Activated naive CD8-positive, alpha-beta T cell treated with anti-CD3 and anti-CD28 coated beads for 36 hours (primary cell): ENCODE results near the gene TNFRSF25. TPM values are rescaled to one million over a fixed set of nuclear protein-coding genes. Genes with fewer than 3 reads are reported as not detected.

Experiments used
- DNase-seq: peaks from one replicate; pipeline ENCODE4 v3.0.0; 2021
- H3K27ac Mint-ChIP-seq: one replicate; pipeline ENCODE4 v1.8.0; 2022; ENCODE audit warnings: mild to moderate bottlenecking, moderate library complexity, mixed read lengths
- H3K27me3 Mint-ChIP-seq: one replicate; pipeline ENCODE4 v1.8.0; 2022; ENCODE audit warnings: mild to moderate bottlenecking, mixed read lengths
- H3K36me3 Mint-ChIP-seq: one replicate; pipeline ENCODE4 v1.8.0; 2021; ENCODE audit warnings: mild to moderate bottlenecking, mixed read lengths
- H3K4me1 Mint-ChIP-seq: one replicate; pipeline ENCODE4 v1.8.0; 2021; ENCODE audit warnings: mixed read lengths
- H3K4me3 Mint-ChIP-seq: one replicate; pipeline ENCODE4 v1.8.0; 2022; ENCODE audit warnings: mild to moderate bottlenecking, moderate library complexity, mixed read lengths
- H3K9me3 Mint-ChIP-seq: one replicate; pipeline ENCODE4 v1.8.0; 2022; ENCODE audit warnings: mixed read lengths
- total RNA-seq, 2 experiments: library from RNA; stranded (reverse); gene quantifications; one replicate each; pipeline ENCODE4 v1.2.3, GENCODE V29; 2021

Gene TNFRSF25, protein sequence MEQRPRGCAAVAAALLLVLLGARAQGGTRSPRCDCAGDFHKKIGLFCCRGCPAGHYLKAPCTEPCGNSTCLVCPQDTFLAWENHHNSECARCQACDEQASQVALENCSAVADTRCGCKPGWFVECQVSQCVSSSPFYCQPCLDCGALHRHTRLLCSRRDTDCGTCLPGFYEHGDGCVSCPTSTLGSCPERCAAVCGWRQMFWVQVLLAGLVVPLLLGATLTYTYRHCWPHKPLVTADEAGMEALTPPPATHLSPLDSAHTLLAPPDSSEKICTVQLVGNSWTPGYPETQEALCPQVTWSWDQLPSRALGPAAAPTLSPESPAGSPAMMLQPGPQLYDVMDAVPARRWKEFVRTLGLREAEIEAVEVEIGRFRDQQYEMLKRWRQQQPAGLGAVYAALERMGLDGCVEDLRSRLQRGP
- total RNA-seq, result 10 to 100 TPM; 64.7 to 67.8 TPM

DNA sequence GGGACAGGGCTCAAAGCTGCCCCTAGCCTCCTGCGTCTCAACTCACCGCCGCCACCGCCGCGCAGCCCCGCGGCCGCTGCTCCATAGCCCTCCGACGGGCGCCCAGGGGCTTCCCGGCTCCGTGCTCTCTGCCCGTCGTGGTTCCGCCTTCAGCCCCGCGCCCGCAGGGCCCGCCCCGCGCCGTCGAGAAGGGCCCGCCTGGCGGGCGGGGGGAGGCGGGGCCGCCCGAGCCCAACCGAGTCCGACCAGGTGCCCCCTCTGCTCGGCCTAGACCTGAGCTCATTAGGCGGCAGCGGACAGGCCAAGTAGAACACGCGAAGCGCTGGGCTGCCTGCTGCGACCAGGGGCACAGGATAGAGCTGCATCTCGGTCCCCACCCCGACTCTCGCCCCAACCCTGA is at the start of gene TNFRSF25:
TSS of gene TNFRSF25 (minus strand) at position 151 of the 400 bp plus-strand sequence. CDS start at position 85, 66 bp downstream.
- H3K27ac Mint-ChIP-seq, result peak within 1 kb of the TSS; percentile 88
- H3K4me1 Mint-ChIP-seq, result peaks cover 30% of the 10 kb centered on the region
- H3K9me3 Mint-ChIP-seq, result no peaks in the 10 kb centered on the region
- peaks cover 25% of the 10 kb centered on the region for H3K36me3 Mint-ChIP-seq
- DNase-seq, result peak; percentile 75
- H3K4me3 Mint-ChIP-seq, result peak within 1 kb of the TSS; percentile 79
- no peaks in the 10 kb centered on the region for H3K27me3 Mint-ChIP-seq

DNA sequence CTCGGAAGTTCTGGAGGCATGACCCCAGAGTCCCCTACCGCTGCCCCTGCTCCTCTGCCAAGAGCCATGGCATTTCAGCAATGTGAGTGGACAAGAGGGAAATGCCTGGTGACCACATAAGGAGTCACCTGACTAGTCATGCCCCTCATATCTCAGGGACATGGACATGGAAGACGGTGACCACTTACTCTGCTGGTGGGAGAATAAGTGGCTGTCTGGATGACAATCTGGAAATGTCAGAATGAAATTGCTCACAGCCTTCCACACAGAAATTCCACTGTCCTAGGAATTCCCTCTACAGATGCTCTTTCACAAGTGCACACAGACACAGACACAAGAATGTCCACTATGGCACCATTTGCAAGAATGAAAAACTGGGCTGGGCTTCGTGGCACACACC is 49.8 kb upstream of the TNFRSF25 start:
- H3K27ac Mint-ChIP-seq, result no peak overlapping the region
- no peaks in the 10 kb centered on the region for H3K4me1 Mint-ChIP-seq
- H3K9me3 Mint-ChIP-seq, result no peaks in the 10 kb centered on the region
- H3K4me3 Mint-ChIP-seq, result no peak overlapping the region
- no peaks in the 10 kb centered on the region for H3K27me3 Mint-ChIP-seq
- no peak for DNase-seq
- no peaks in the 10 kb centered on the region for H3K36me3 Mint-ChIP-seq

DNA sequence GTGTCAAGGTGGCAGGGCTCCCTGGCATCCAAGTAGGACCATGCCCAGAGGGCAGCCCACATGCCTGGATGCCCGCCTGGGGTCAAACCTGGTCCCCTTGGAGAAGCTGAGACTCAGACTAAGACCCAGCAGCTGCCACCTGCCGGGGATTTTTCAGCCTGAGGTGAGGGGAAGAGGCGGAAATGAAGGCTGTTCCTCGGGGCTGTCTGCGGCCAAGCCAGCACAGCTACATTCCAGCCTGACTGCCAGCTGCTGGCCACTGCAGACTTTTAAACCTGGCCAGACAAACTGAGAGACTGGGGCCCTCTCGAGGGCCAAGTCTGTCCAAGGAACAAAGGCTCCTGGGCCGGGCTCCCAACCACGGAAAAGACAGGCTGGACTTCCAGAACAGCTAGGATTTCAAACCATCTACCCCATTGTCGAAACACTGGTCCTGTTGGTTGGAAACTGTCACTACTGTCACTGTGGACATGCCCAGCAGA is 47.4 kb upstream of the TNFRSF25 start:
- no peaks in the 10 kb centered on the region for H3K36me3 Mint-ChIP-seq

DNA sequence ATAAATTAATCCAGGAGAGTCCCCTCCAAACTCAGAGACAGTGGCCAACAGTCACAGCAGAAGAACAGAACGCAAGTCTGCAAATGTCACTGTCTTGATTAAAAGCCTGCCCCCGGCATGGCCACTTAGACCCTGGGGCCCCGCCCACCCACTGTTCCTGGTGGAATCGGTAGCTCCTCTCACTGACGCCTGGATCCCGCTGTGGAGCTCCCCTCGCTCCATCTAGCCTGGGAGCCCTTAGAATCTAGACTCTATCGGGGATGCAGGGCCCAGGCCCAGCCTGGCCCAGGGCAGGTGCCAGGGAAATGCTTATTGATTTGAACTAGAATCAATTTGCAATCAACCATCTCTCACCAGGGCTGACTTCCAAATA is 46.9 kb upstream of the TNFRSF25 start:
- Mint-ChIP-seq H3K27me3 (no peaks in the 10 kb centered on the region), H3K9me3 (no peaks in the 10 kb centered on the region), H3K4me1 (no peaks in the 10 kb centered on the region), H3K36me3 (no peaks in the 10 kb centered on the region), H3K4me3 (no peak overlapping the region), H3K27ac (no peak overlapping the region)
- no peak for DNase-seq

More for the DNA sequence above, 47.4 kb upstream of the TNFRSF25 start:
- H3K9me3 Mint-ChIP-seq, result no peaks in the 10 kb centered on the region
- no peak overlapping the region for H3K27ac Mint-ChIP-seq
- H3K4me1 Mint-ChIP-seq, result no peaks in the 10 kb centered on the region
- no peak overlapping the region for H3K4me3 Mint-ChIP-seq
- DNase-seq, result no peak
- no peaks in the 10 kb centered on the region for H3K27me3 Mint-ChIP-seq

DNA sequence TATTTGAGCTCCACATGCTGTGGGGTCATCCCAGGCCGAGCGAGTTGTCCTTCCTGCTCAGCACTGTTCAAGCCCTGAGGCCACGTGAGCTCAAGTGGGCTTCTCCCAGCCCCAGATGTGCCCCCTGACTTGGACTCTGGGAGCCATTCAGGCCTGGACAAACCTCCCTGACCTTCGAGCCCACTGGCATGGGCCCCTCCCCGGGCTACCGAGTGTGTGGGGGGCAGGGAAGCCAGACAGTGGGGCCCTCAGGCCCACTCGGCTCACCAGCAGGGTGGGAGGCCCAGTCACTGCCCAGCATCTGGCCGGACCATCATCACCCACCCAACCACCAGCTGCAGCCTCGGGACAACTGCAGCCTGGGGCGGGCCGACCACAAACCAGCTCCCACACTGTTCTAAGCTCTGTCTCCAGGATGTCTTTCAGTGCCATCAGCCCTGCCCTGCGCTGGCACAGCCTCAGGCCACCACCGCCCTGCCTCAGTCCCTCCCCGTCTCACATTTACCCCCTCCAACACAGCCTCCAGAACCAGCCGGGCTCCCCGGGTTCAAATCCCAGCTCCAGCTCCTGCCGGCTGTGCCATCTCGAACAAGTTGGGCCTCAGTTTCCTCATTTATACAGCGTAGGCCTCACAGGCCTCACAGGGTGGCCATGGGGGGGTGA is 46.4 kb upstream of the TNFRSF25 start:
- DNase-seq, result no peak
- H3K27ac Mint-ChIP-seq, result no peak overlapping the region
- no peaks in the 10 kb centered on the region for H3K4me1 Mint-ChIP-seq
- no peaks in the 10 kb centered on the region for H3K9me3 Mint-ChIP-seq
- no peak overlapping the region for H3K4me3 Mint-ChIP-seq
- no peaks in the 10 kb centered on the region for H3K36me3 Mint-ChIP-seq
- no peaks in the 10 kb centered on the region for H3K27me3 Mint-ChIP-seq

DNA sequence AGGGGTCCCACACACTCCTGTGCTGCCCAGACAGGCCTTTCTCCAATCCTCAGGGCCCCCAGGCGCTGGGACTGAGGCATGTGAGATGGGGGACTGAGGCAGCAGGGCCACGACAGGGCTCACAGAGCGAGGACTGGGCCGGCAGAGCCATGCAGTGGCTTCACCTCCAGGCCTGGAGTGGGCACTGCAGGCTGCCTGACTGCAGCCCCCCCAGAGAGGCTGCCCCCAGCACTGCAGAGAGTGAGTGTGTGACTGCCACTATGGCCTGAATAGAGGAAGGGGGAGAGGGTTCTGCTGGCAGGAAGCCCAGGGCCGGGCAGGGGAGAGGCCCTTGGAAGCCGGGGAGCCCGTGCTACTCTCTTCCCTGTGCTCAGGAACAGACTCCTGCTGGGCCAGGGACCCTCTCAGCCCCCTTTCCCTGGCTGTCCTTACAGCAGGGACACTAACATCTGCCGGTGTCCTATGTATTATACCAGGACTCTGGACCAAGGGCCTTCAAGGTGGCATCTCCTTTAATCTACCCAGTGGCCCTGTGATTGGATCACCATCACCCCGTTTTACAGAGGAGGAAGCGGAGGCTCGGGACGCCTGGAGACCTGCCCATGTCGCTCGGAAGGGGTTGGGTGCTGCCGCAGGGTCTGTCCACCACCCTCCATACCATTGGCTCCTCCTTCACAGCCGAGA is 45.7 kb upstream of the TNFRSF25 start:
- Mint-ChIP-seq H3K9me3 (no peaks in the 10 kb centered on the region), H3K36me3 (no peaks in the 10 kb centered on the region), H3K27me3 (no peaks in the 10 kb centered on the region), H3K4me3 (no peak overlapping the region), H3K4me1 (no peaks in the 10 kb centered on the region), H3K27ac (no peak overlapping the region)
- DNase-seq, result no peak

DNA sequence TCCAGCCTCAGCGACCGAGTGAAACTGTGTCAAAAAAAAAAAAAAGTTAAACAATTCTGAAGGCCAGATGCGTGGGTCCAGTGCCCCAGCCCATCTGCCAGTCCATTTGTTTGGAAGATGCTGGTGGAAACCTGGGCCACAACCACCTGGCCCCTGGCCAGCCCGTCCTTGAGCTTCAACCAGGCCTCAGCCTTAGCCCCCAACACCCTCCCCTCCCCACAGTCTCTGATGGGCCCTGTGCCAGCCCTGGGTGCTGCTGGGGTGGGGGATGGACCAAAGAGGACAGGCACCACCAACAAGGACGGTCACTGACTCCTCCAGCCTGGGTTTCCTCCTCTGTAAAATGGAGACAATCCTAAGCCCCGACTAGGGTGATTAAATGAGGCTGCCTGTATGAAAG is 45.1 kb upstream of the TNFRSF25 start:
- Mint-ChIP-seq H3K27me3 (no peaks in the 10 kb centered on the region), H3K36me3 (no peaks in the 10 kb centered on the region), H3K4me1 (no peaks in the 10 kb centered on the region), H3K4me3 (no peak overlapping the region), H3K27ac (no peak overlapping the region), H3K9me3 (no peaks in the 10 kb centered on the region)
- DNase-seq, result no peak

DNA sequence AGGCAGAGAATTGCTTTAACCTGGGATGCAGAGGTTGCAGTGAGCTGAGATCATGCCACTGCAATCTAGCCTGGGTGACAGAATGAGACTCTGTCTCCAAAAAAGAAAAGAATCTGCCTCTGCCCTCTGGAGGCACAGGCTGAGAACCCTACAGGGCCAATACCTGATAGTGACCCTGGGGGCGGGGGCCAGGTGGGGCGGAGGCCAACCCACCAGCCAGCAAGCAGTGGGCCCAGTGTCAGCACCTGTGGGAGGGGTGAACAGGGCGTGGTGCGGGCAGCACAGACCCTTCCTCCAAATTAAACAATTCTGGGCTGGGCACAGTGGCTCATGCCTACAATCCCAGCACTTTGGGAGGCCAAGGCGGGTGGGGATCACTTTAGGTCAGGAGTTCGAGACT is 44.5 kb upstream of the TNFRSF25 start:
- Mint-ChIP-seq H3K4me1 (no peaks in the 10 kb centered on the region), H3K27me3 (peaks cover under 1% of the 10 kb centered on the region), H3K36me3 (no peaks in the 10 kb centered on the region), H3K9me3 (no peaks in the 10 kb centered on the region), H3K27ac (no peak overlapping the region), H3K4me3 (no peak overlapping the region)
- no peak for DNase-seq

DNA sequence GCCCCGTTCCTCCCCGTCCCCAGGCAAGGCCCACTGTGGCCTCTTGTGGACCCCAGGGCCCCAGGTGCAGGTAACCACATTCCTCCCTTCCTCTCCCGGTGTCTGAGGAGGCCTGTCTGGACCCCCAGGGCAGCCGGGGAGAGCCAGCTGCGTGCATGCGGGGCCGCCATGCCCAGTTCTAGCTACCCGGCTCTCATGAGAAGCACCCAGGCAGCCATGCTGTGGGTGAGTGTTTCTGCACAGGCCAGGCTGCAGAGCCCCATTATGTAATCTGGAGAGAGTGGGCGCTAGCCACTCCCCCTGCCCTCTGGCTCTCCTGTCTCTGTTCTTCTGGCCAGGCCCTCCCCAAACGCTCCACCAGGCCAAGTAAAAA is 43.9 kb upstream of the TNFRSF25 start:
- no peaks in the 10 kb centered on the region for H3K9me3 Mint-ChIP-seq

DNA sequence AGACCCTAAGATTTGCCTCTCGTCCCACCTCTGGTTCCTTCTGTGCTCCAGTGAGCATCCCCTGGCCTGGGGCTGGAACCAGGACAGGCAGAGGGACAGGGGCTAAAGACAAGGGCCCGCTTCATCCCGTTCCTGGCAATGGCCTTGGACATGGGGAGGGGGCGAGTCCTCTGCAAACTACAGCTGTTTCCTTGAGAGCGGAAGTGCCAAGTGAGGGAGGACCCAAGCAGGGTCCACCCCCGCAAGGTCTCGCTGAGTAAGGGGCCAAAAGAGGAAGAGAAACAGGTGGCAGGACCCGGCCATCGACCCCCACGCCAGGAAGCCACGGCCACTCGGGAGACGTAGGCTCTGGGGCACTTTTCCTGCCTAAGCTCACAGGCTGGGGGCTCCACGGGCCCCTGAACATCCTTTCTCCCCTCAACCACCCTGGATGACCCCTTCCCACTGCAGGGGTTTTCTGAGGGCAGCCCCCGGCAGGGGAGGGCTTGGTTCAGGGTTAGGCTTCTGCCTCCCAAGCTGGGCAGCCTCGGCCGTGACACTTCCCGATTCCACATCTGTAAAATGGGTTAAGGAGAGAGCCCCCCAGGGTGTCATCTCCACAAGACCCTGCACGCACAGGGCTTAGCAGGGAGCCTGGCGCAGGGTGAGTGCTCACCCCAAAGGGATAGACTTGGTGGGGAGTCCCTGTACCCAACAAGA is 43.4 kb upstream of the TNFRSF25 start:
- Mint-ChIP-seq H3K27ac (no peak overlapping the region), H3K36me3 (no peaks in the 10 kb centered on the region), H3K4me3 (no peak overlapping the region), H3K9me3 (no peaks in the 10 kb centered on the region), H3K4me1 (no peaks in the 10 kb centered on the region), H3K27me3 (peaks cover 4% of the 10 kb centered on the region)
- no peak for DNase-seq

More for the DNA sequence above, 43.9 kb upstream of the TNFRSF25 start:
- no peaks in the 10 kb centered on the region for H3K4me1 Mint-ChIP-seq
- peaks cover 4% of the 10 kb centered on the region for H3K27me3 Mint-ChIP-seq
- no peaks in the 10 kb centered on the region for H3K36me3 Mint-ChIP-seq
- DNase-seq, result no peak
- no peak overlapping the region for H3K4me3 Mint-ChIP-seq
- no peak overlapping the region for H3K27ac Mint-ChIP-seq

DNA sequence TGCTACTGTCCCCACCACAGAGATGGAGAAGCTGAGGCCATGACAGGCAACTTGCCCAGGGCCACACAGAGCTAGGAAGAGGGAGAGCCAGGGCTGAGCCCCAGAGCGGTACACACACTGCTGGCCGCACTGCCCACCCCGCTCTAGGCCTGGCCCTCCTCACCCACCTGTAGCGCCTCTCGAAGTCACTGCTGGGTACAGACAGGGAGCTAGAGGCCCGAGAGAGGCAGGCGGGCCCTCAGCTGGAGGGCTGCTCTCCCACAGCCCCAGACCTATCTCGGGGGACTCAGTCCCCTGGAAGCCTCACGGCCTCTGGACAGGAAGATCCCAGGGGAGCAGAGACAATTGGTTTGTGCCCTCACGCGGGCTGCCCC is 42.8 kb upstream of the TNFRSF25 start:
- Mint-ChIP-seq H3K36me3 (no peaks in the 10 kb centered on the region), H3K4me3 (no peak overlapping the region), H3K4me1 (no peaks in the 10 kb centered on the region), H3K27me3 (peaks cover 4% of the 10 kb centered on the region), H3K27ac (no peak overlapping the region), H3K9me3 (no peaks in the 10 kb centered on the region)
- no peak for DNase-seq

DNA sequence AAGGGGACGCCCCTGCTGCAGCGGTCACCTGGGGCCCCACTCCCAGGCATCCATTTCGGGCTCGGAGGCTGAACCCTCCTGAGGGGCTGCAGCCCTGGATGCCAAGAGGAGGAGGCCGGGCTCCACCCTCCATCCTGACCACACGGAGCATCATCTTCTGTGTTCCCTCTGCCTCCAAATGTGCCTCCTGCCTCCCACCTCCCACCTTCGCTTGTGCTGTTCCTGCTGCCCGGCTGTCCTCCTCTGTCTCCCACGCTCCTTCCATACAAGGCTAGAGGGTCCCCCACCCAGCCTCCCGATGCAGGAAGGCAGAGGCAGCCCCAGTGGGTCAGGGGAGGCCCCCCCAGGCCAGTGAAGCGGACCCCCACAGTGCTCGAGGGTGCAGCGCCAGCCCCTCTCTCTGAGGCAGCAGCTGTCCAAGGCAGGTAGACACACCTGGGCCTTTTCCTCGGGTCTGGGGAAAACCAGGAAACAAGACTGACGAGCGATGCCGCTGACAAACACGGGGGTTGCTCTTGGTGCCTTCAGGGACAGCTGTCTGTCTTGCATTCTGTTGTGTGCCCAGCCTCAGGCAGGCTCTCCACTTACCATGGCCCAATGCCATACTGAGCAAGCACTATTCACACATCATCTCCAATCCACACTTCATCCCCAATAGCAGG is 42.3 kb upstream of the TNFRSF25 start:
- Mint-ChIP-seq H3K36me3 (no peaks in the 10 kb centered on the region), H3K4me3 (no peak overlapping the region), H3K9me3 (no peaks in the 10 kb centered on the region), H3K4me1 (no peaks in the 10 kb centered on the region), H3K27ac (no peak overlapping the region), H3K27me3 (peaks cover 4% of the 10 kb centered on the region)
- DNase-seq, result no peak

DNA sequence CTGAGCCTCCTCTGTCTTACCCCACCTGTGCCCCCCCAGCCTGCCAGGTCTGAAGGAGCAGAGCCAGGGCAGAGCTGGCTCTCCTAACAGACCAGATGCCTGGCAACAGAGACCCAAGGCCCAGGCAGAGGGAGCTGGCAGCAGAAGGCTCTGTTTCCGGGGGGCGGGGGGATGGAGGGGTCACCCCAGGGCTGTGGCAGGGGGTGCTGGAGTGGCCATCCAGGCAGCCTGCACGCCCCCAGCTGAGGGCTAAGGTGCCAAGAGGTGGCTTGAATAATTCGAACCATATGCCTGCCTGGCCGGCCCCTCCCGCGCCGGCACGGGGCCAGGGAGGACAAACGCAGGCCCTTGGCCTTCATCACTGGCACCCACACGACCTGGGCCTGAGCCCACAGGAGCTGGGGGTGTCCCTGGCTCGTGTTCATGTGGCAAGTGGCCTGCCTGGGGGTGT is 41.5 kb upstream of the TNFRSF25 start:
- H3K27ac Mint-ChIP-seq, result no peak overlapping the region
- H3K9me3 Mint-ChIP-seq, result no peaks in the 10 kb centered on the region
- H3K4me3 Mint-ChIP-seq, result no peak overlapping the region

DNA sequence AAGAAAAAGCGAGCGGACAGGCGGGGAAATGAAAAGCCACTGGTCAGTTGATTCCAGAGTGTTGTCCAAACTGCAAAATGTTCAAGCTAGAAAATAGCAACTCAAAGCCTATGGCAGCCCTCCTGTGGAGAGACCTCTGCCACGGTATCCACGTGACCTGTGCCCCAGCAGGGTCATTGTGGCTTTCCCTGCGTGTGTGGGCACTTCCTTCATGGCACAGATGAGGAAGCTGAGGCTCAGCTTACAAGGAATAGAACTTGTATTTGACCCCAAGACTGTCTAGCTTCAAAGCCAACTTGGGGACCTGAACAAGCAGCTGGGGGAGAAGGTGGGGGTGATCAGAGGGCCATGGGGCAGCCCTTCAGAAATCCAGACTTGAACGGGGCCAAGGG is 41.1 kb upstream of the TNFRSF25 start:
- Mint-ChIP-seq H3K36me3 (no peaks in the 10 kb centered on the region), H3K27ac (no peak overlapping the region), H3K27me3 (peaks cover 4% of the 10 kb centered on the region), H3K4me1 (no peaks in the 10 kb centered on the region), H3K9me3 (no peaks in the 10 kb centered on the region), H3K4me3 (no peak overlapping the region)
- DNase-seq, result no peak

More for the DNA sequence above, 41.5 kb upstream of the TNFRSF25 start:
- DNase-seq, result no peak
- Mint-ChIP-seq H3K4me1 (no peaks in the 10 kb centered on the region), H3K36me3 (no peaks in the 10 kb centered on the region), H3K27me3 (peaks cover 4% of the 10 kb centered on the region)
